Caco-2 (cell line): Measurements from ENCODE around the gene TTLL11. TPM values are rescaled to one million over a fixed set of nuclear protein-coding genes. Genes with fewer than 3 reads are reported as not detected.
"Not testable (repeated sequence)": the region's sequence is repeated elsewhere in the genome, so short reads cannot be mapped to it uniquely, and the experiment has no call there.

Experiments
- BruUV-seq: library from RNA; stranded (reverse); fragments of 400-500 nt; replicated peaks from 2 replicates; lab custom pipeline; 2021; lab: Mats Ljungman, UMichigan
- CTCF ChIA-PET: fragments of 300-600 bp; sonication (Branson Sonifier 250); formaldehyde crosslinking; loops from one replicate; lab custom pipeline; 2022; ENCODE audit warnings: antibody characterized with exemption; lab: Charles Lee
- POLR2A ChIA-PET: fragments of 300-600 bp; sonication (Branson Sonifier 250); formaldehyde crosslinking; loops from one replicate; lab custom pipeline; 2022; ENCODE audit warnings: antibody characterized with exemption; lab: Charles Lee
- DNase-seq, 2 experiments: peaks; one replicate each; pipeline versions ENCODE4 v3.0.0 to v3.0.0-alpha.2; 2020 to 2022
- H3K27me3 ChIP-seq: replicated peaks from 2 replicates; pipeline ENCODE4 v1.6.0; 2011; ENCODE audit warnings: low read length; ENCODE audit not compliant: control insufficient read depth, insufficient read depth
- H3K36me3 ChIP-seq: 2 replicates; pipeline ENCODE4 v1.5.1; 2011; ENCODE audit warnings: low read length; ENCODE audit not compliant: control insufficient read depth, insufficient read depth
- H3K4me1 ChIP-seq: fragments of 250-450 bp; sonication (Bioruptor Pico); 2 replicates; pipeline ENCODE4 v1.5.1; 2020; ENCODE audit warnings: mild to moderate bottlenecking
- H3K4me3 ChIP-seq: 2 replicates; pipeline ENCODE4 v1.5.1; 2011; ENCODE audit warnings: low read depth, mild to moderate bottlenecking, control low read depth, low read length
- H3K9me3 ChIP-seq: fragments of 250-450 bp; sonication (Bioruptor Pico); 2 replicates; pipeline ENCODE4 v1.5.1; 2020; ENCODE audit warnings: mild to moderate bottlenecking, moderate library complexity
- H3K27ac Mint-ChIP-seq: one replicate; pipeline ENCODE4 v1.8.0; 2022; ENCODE audit warnings: mixed read lengths; ENCODE audit not compliant: unreplicated experiment
- H3K27me3 Mint-ChIP-seq: one replicate; pipeline ENCODE4 v1.8.0; 2022; ENCODE audit warnings: mixed read lengths; ENCODE audit not compliant: insufficient read depth, unreplicated experiment
- H3K36me3 Mint-ChIP-seq: one replicate; pipeline ENCODE4 v1.8.0; 2022; ENCODE audit warnings: mild to moderate bottlenecking, mixed read lengths; ENCODE audit not compliant: insufficient read depth, unreplicated experiment
- H3K4me1 Mint-ChIP-seq: one replicate; pipeline ENCODE4 v1.8.0; 2022; ENCODE audit warnings: low read depth, mixed read lengths; ENCODE audit not compliant: unreplicated experiment
- H3K4me3 Mint-ChIP-seq: one replicate; pipeline ENCODE4 v1.8.0; 2022; ENCODE audit warnings: mild to moderate bottlenecking, moderate library complexity, mixed read lengths; ENCODE audit not compliant: unreplicated experiment
- H3K9me3 Mint-ChIP-seq: one replicate; pipeline ENCODE4 v1.8.0; 2022; ENCODE audit warnings: mixed read lengths; ENCODE audit not compliant: unreplicated experiment
- intact Hi-C: fragments of 100-400 bp; cut with micrococcal nuclease; formaldehyde crosslinking; loops from one replicate; pipeline ENCODE4 v1.10.0; 2022; ENCODE audit not compliant: unreplicated experiment
- total RNA-seq: library from RNA; stranded (reverse); gene quantifications from 2 replicates; pipeline ENCODE4 v1.2.3, GENCODE V29; 2022
- TF ChIP-seq, protein P1 (sequence below), 2 experiments: fragments of 200-600 bp in 1 of 2; IDR thresholded peaks; 1 replicate in 1 of 2; 2 replicates in 1 of 2; pipeline versions ENCODE4 v1.5.1 to v1.8.0; 2011 to 2022; ENCODE audit warnings: antibody characterized with exemption in 1 of 2, control low read depth in 1 of 2, inconsistent platforms in 1 of 2, low read depth in 1 of 2, low read length in 1 of 2, mild to moderate bottlenecking in 1 of 2, moderate library complexity in 1 of 2; ENCODE audit not compliant: insufficient read depth in 1 of 2, severe bottlenecking in 1 of 2, unreplicated experiment in 1 of 2

The TTLL11 gene
- total RNA-seq, 1 experiment from 2014 or later = 4.4 TPM

- intact Hi-C loops = no loop called here
- H3K9me3 Mint-ChIP-seq = no peaks in the 10 kb centered on the region
- no peaks in the 10 kb centered on the region for H3K4me1 Mint-ChIP-seq
- ChIA-PET CTCF (interaction anchor here (0.7 kb wide), 1 partner anchor 768 kb away, joined by 3 read pairs; no protein-coding TSS in a partner anchor), POLR2A (no interaction called here)
- DNase-seq = no peak
- TF ChIP-seq, protein P1, sequence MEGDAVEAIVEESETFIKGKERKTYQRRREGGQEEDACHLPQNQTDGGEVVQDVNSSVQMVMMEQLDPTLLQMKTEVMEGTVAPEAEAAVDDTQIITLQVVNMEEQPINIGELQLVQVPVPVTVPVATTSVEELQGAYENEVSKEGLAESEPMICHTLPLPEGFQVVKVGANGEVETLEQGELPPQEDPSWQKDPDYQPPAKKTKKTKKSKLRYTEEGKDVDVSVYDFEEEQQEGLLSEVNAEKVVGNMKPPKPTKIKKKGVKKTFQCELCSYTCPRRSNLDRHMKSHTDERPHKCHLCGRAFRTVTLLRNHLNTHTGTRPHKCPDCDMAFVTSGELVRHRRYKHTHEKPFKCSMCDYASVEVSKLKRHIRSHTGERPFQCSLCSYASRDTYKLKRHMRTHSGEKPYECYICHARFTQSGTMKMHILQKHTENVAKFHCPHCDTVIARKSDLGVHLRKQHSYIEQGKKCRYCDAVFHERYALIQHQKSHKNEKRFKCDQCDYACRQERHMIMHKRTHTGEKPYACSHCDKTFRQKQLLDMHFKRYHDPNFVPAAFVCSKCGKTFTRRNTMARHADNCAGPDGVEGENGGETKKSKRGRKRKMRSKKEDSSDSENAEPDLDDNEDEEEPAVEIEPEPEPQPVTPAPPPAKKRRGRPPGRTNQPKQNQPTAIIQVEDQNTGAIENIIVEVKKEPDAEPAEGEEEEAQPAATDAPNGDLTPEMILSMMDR (IDR thresholded peaks at IDR 0.05; ENCODE audit: insufficient read depth in 1 of 2, low read depth in 1 of 2, low read length in 1 of 2, severe bottlenecking in 1 of 2, unreplicated experiment in 1 of 2) = no peak
- no peak overlapping the region for H3K4me3 Mint-ChIP-seq
- Histone ChIP-seq H3K4me1 (no peaks in the 10 kb centered on the region), H3K4me3 (no peak overlapping the region), H3K9me3 (no peaks in the 10 kb centered on the region), H3K27me3 (no peaks in the 10 kb centered on the region), H3K36me3 (no peaks in the 10 kb centered on the region)
- H3K27ac Mint-ChIP-seq = no peak overlapping the region
- H3K27me3 Mint-ChIP-seq = peaks cover 3% of the 10 kb centered on the region
- no TSS peak for BruUV-seq
- H3K36me3 Mint-ChIP-seq = no peaks in the 10 kb centered on the region
Measured at GRCh38 chr9:122004589-122004988, 88.5 kb downstream of the TTLL11 start.

DNA sequence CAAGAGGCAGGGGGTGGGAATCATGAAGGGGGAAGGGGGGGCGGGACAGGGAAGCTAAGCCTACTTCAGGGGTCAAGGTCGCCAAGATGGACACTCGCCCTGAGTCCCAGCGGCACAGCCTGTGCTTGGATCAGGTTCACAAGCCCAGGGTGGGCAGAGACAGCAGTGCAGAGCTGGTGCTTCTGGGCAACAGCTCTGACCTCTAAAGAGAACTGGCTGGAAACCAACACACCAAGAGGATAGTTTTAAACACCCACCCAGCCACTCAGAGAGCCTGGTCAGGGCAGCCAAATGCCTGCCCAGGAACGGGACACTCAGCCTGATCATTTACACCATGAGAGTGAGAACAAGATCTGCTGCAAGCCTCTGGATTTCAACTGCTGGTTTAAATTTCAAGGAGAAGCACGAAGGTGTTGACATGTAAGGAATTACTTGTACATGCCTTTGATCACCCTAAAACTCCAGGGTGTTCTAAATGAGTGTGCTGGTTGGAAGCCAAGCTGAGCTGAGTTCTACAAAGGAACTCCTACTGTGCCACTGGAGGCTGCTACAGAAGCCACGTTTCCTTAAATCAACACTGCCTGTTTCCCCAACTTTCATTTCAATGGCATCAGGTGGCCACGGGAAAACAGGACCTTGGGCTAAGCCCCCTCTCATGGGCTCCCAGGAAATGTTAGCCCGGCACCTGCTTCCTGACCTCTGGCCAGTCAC, 91.5 kb downstream of the TTLL11 start:
- DNase-seq = no peak
- Histone ChIP-seq H3K27me3 (no peaks in the 10 kb centered on the region), H3K9me3 (no peaks in the 10 kb centered on the region), H3K4me3 (no peak overlapping the region), H3K4me1 (no peaks in the 10 kb centered on the region), H3K36me3 (no peaks in the 10 kb centered on the region)
- no peaks in the 10 kb centered on the region for H3K27me3 Mint-ChIP-seq
- H3K4me3 Mint-ChIP-seq = no peak overlapping the region
- BruUV-seq = no TSS peak
- ChIA-PET POLR2A (no interaction called here), CTCF (no interaction called here)
- no peaks in the 10 kb centered on the region for H3K4me1 Mint-ChIP-seq
- no peak overlapping the region for H3K27ac Mint-ChIP-seq
- TF ChIP-seq, protein P1 (IDR thresholded peaks at IDR 0.05; ENCODE audit: insufficient read depth in 1 of 2, low read depth in 1 of 2, low read length in 1 of 2, severe bottlenecking in 1 of 2, unreplicated experiment in 1 of 2) = no peak
- H3K9me3 Mint-ChIP-seq = no peaks in the 10 kb centered on the region
- intact Hi-C loops = no loop called here
- H3K36me3 Mint-ChIP-seq = no peaks in the 10 kb centered on the region

GRCh38 chr9:122000526-122000925, 92.6 kb downstream of the TTLL11 start:
- DNase-seq, CTCF ChIA-PET, H3K9me3 ChIP-seq, H3K4me3 Mint-ChIP-seq, H3K36me3 Mint-ChIP-seq, intact Hi-C loops, H3K27me3 ChIP-seq, H3K4me1 Mint-ChIP-seq, H3K9me3 Mint-ChIP-seq, BruUV-seq, POLR2A ChIA-PET, H3K4me3 ChIP-seq, H3K36me3 ChIP-seq, H3K4me1 ChIP-seq, H3K27ac Mint-ChIP-seq, H3K27me3 Mint-ChIP-seq: not testable (repeated sequence)
